ENCODE results near the gene ADD3. TPM values are rescaled to one million over a fixed set of nuclear protein-coding genes. Genes with fewer than 3 reads are reported as not detected.
A peak's percentile ranks its signal among the peaks of the same experiment; 100 is the strongest.

ADD3 gene
- total and polyA plus RNA-seq, 2 of the 13 experiments (the other 11 are each of a cell fraction or from before 2014, with no cell fraction given): 44.7 to 57.5 TPM

DNA sequence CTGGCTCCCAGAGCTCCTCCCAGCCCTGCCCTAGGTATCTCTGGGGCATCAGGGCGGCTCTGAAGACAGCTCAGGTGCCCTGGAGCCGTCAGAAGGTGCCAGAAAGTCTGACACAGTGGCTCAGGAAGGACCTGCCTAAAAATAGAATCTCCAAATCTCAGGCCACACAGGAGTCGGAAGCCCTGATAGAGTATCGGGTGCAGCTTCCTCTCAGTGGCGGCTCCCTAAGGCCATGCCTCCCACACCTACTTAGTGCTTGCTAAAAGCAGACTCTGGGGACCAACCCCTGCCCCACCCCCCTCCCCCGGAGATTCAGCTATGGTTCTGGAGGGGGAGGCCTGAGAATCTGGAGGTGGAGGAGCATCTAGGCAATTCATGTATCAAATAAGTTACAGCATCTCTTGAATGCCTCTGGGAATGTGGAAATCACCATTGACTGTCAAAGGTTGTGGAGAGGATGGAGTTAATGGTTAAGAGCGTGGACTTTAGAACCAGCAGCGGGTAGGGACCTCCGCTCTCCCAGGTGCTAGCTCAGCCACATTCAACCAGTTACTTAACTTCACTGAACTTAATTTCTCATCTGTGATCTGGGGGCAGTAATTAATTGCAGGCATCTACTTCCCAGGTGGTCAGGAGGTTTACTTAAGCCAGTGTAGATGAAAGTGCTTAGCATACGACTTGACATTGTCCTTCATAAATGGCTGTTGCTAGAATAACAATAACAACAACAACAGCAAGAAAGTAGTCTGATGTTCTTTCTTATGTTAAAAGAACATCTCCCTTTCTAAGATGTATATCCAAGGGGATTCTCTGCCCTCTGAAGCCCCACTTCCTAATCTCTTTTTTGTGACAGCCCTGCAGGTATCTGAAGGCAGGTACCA lies 161.1 kb downstream of the ADD3 start:
- ChIA-PET POLR2A (interaction anchor here (0.8 kb wide), 1 partner anchor 8 kb away, joined by 5 read pairs; no protein-coding TSS in a partner anchor), CTCF (ENCODE audit: low intra/inter-chr PET ratio, low total read pairs) (no interaction called here)
- FAIRE-seq (peak; percentile 78), ATAC-seq (peak; percentile 97), DNase-seq (ENCODE audit: low spot score) (peak; percentile 50)
- Histone ChIP-seq H3K36me3 (replicated peaks in 1 of 2; ENCODE audit: control insufficient read depth in 1 of 2, insufficient read depth in 2 of 2, low read length in 2 of 2) (no peaks in the 10 kb centered on the region), H3K9me3 (ENCODE audit: low read length) (no peaks in the 10 kb centered on the region), H3K4me1 (ENCODE audit: insufficient read depth, low read length) (peaks cover 39% of the 10 kb centered on the region), H3K27ac (ENCODE audit: extremely low read length, insufficient read depth, low read length) (no peak overlapping the region), H3K4me3 (replicated peaks in 1 of 3; ENCODE audit: insufficient read depth in 1 of 3, low read depth in 2 of 3, low read length in 3 of 3) (no peak overlapping the region), H4K20me1 (ENCODE audit: insufficient read depth, low read length) (no peaks in the 10 kb centered on the region), H3K9ac (ENCODE audit: insufficient read depth, low read depth, low read length) (no peak overlapping the region), H3K27me3 (ENCODE audit: control insufficient read depth in 1 of 2, insufficient read depth in 2 of 2, low read length in 2 of 2) (peaks cover 0 to 22% of the 10 kb centered on the region in 2 experiments; a peak in 2 of 5 replicates), H3K4me2 (ENCODE audit: low read depth, low read length) (peak overlapping the region; percentile 54; the same call in 1 of the 2 replicates), H3K79me2 (ENCODE audit: insufficient read depth, low read length) (no peaks in the 10 kb centered on the region), H2AFZ (ENCODE audit: low read length) (no peak overlapping the region)
- in situ Hi-C loops (cut with HindIII; ENCODE audit: extremely low pct_ligation_motif_present, low pct_unique_long_range_greater_than_20kb) (no loop called here), intact Hi-C loops (cut with micrococcal nuclease; ENCODE audit: unreplicated experiment) (no loop called here)
- 6% methylated on average over 8 of the region's 10 CpGs for WGBS (ENCODE audit: low lambda C conversion rate)
- BruUV-seq (replicated peaks): no TSS peak
- no peak for TF ChIP-seq ZNF280B (CRISPR knock-in tag; IDR thresholded peaks at IDR 0.05; ENCODE audit: borderline replicate concordance)
- TF ChIP-seq REPIN1 (CRISPR knock-in tag; IDR thresholded peaks at IDR 0.05; ENCODE audit: borderline replicate concordance, low read depth): 0 out of 2 replicates have a peak, but pooled peaks have one; percentile 19
- TF ChIP-seq POLR2AphosphoS5 (IDR thresholded peaks at IDR 0.05; ENCODE audit: low read depth, low read length): no peak
- no peak for TF ChIP-seq AKNA (CRISPR knock-in tag; IDR thresholded peaks at IDR 0.05; ENCODE audit: borderline replicate concordance)
- TF ChIP-seq ELF3 (CRISPR knock-in tag; IDR thresholded peaks at IDR 0.05): peak; percentile 14; the same call in 1 of the 2 replicates
- TF ChIP-seq GATAD2A (CRISPR knock-in tag; IDR thresholded peaks at IDR 0.05): peak; percentile 27; the same call in 1 of the 2 replicates
- no peak for TF ChIP-seq BRCA1 (CRISPR knock-in tag; IDR thresholded peaks at IDR 0.05)
- no peak for TF ChIP-seq ZFY (CRISPR knock-in tag; IDR thresholded peaks at IDR 0.05)
- TF ChIP-seq HOXA3 (CRISPR knock-in tag; IDR thresholded peaks at IDR 0.05): no peak
- no peak for TF ChIP-seq ZNF333 (CRISPR knock-in tag; IDR thresholded peaks at IDR 0.05; ENCODE audit: borderline replicate concordance)
- TF ChIP-seq FOXO4 (CRISPR knock-in tag; conservative IDR thresholded peaks at IDR 0.05): no peak

Data from HepG2 (cell line).